PC-3 (cell line): Measurements from ENCODE around the gene WDR88.

Source experiments
- CTCF ChIP-seq: fragments of 300-600 bp; sonication (generic); conservative IDR thresholded peaks from 2 replicates; pipeline ENCODE4 v1.5.1; 2017; ENCODE audit warnings: antibody characterized with exemption, low read depth, mild to moderate bottlenecking, low read length
- EZH2 ChIP-seq: fragments of 300-600 bp; sonication (generic); IDR thresholded peaks from one replicate; pipeline ENCODE4 v1.6.1; 2017; ENCODE audit warnings: antibody characterized with exemption, mild to moderate bottlenecking, low read length; ENCODE audit not compliant: unreplicated experiment

- TF ChIP-seq EZH2 (no peak), CTCF (no peak)
Measured at GRCh38 chr19:33118643-33119042, 13.3 kb upstream of the WDR88 start.
